GM13977 (cell line): ENCODE data around the gene KRT79.

Source experiments
- DNase-seq: peaks from one replicate; pipeline ENCODE4 v3.0.0; 2012; ENCODE audit warnings: low spot score
- CTCF ChIP-seq: IDR thresholded peaks from 2 replicates; pipeline ENCODE4 v1.5.1; 2012; ENCODE audit warnings: mild to moderate bottlenecking, control low read depth; ENCODE audit not compliant: insufficient read depth; ENCODE audit errors: extremely low read depth, missing control alignments
- in situ Hi-C: fragments of 300-500 bp; cut with MboI; formaldehyde crosslinking; loops from one replicate; pipeline ENCODE4 v1.12.0; 2022; ENCODE audit warnings: low sequenced_read_pairs, low pct_unique_long_range_greater_than_20kb, mixed read lengths, inconsistent platforms; ENCODE audit not compliant: unreplicated experiment

KRT79 gene

GRCh38 chr12:52828591-52829021 lies 5.5 kb downstream of the KRT79 start:
- no peak for DNase-seq
- in situ Hi-C loops = no loop called here
- TF ChIP-seq CTCF = no peak

GRCh38 chr12:52828156-52828555 lies 6.0 kb downstream of the KRT79 start:
- no peak for TF ChIP-seq CTCF
- DNase-seq = no peak
- in situ Hi-C loops = no loop called here

- DNase-seq = no peak
- in situ Hi-C loops = no loop called here
- no peak for TF ChIP-seq CTCF
Observed at GRCh38 chr12:52827499-52828090, 6.5 kb downstream of the KRT79 start.

GRCh38 chr12:52826611-52827498 lies 7.3 kb downstream of the KRT79 start:
- no peak for DNase-seq
- in situ Hi-C loops = no loop called here
- TF ChIP-seq CTCF = no peak

GRCh38 chr12:52825961-52826360 lies 8.2 kb downstream of the KRT79 start:
- in situ Hi-C loops = no loop called here
- DNase-seq = no peak
- TF ChIP-seq CTCF = no peak

GRCh38 chr12:52824741-52825410 lies 9.2 kb downstream of the KRT79 start:
- TF ChIP-seq CTCF = no peak
- no peak for DNase-seq
- in situ Hi-C loops = no loop called here
